Mammary epithelial cell (primary cell): Measurements from ENCODE around the gene IL19.

Experiments
- EZH2 ChIP-seq: IDR thresholded peaks from 2 replicates; pipeline ENCODE4 v1.6.1; 2012; ENCODE audit warnings: low read length, inconsistent platforms, borderline replicate concordance
- TF ChIP-seq, protein P1 (sequence below), 2 donors: IDR thresholded peaks in 1 of 2; conservative IDR thresholded peaks in 1 of 2; 2 replicates each; pipeline ENCODE4 v1.5.1; 2011 to 2012; ENCODE audit warnings: inconsistent platforms in 2 of 2, low read length in 2 of 2, mild to moderate bottlenecking in 2 of 2, control low read depth in 1 of 2, low read depth in 1 of 2; ENCODE audit not compliant: insufficient read depth in 1 of 2; ENCODE audit errors: extremely low read depth in 1 of 2

DNA sequence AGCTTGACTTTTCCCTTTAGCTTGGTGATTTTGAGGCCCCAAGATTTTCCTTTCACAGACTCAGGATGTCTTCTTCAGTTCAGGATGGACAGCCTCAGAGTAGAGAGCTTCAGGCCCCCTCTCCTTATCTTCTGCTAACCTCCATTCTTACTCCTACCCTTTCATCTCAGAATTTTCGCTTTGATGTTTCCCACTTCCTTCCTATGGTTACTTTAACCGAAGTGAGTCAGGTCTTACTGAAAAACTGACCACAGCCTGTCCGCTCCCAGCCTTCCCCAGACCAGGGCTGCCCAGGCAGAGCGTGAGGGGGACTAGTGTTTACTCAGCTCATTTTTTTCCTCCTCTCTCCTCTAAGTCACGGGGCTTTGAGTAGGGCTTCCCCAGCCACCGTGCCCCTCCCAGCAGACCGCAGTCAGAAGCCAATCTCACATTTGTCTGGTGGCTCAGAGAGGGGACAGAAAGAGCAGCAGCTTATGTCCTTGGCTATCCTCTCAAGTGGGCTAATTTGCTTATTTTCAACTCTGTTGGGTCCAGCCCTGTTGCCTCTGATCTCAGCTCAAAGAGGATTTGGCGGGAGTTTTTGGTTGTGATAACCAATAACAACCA, 4.2 kb upstream of the IL19 start:
- no peak for TF ChIP-seq EZH2
- TF ChIP-seq, protein P1, sequence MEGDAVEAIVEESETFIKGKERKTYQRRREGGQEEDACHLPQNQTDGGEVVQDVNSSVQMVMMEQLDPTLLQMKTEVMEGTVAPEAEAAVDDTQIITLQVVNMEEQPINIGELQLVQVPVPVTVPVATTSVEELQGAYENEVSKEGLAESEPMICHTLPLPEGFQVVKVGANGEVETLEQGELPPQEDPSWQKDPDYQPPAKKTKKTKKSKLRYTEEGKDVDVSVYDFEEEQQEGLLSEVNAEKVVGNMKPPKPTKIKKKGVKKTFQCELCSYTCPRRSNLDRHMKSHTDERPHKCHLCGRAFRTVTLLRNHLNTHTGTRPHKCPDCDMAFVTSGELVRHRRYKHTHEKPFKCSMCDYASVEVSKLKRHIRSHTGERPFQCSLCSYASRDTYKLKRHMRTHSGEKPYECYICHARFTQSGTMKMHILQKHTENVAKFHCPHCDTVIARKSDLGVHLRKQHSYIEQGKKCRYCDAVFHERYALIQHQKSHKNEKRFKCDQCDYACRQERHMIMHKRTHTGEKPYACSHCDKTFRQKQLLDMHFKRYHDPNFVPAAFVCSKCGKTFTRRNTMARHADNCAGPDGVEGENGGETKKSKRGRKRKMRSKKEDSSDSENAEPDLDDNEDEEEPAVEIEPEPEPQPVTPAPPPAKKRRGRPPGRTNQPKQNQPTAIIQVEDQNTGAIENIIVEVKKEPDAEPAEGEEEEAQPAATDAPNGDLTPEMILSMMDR (conservative IDR thresholded peaks at IDR 0.05 in 1 of 2, IDR thresholded peaks at IDR 0.05 in 1 of 2; ENCODE audit: extremely low read depth in 1 of 2, insufficient read depth in 1 of 2, low read depth in 1 of 2, low read length in 2 of 2), result no peak
